Measurements from ENCODE around the gene PLLP. TPM values are rescaled to one million over a fixed set of nuclear protein-coding genes. Genes with fewer than 3 reads are reported as not detected.

The PLLP gene
- total RNA-seq, 1 experiment from 2014 or later = 3.1 TPM

DNA sequence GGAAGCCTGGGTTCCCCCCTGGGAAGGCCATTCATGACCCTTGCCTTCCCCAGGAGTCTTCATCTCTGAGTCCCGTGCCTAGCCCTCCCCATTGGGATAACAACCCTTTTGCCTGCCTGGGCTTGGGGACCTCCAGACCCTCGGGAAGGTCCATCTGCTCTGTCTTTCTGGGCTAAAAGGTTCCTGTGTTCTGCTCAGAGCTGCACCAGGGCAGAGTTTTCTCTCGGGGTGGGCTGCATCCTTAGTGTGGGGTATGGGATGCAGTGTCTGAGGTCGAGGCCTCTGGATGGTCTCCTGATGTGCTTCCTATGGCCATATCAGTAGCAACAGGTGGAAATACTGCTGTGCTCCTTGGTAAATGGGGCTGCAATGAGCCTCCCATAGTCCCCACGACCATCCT, 22.9 kb upstream of the PLLP start:
- ATAC-seq (no peak), DNase-seq (ENCODE audit: low read depth, low spot score) (no peak)
- Histone ChIP-seq H3K27me3 (ENCODE audit: insufficient read depth, low read length) (no peaks in the 10 kb centered on the region; the same call in 1 of the 2 replicates), H3K27ac (ENCODE audit: low read depth, low read length) (no peak overlapping the region), H3K4me1 (ENCODE audit: control insufficient read depth in 1 of 2, insufficient read depth in 2 of 2, low read length in 2 of 2) (peaks cover 0 to 7% of the 10 kb centered on the region in 2 experiments; a peak in 1 of 4 replicates), H4K20me1 (ENCODE audit: insufficient read depth) (no peaks in the 10 kb centered on the region), H3K36me3 (ENCODE audit: control insufficient read depth in 1 of 2, insufficient read depth in 2 of 2, low read length in 2 of 2) (no peaks in the 10 kb centered on the region), H3K9me2 (ENCODE audit: insufficient read depth) (no peaks in the 10 kb centered on the region), H3K9ac (ENCODE audit: low read length) (no peak overlapping the region), H3K4me3 (replicated peaks in 1 of 2; ENCODE audit: low read depth in 1 of 2, low read length in 2 of 2) (no peak overlapping the region), H3K9me3 (ENCODE audit: control insufficient read depth in 1 of 2, insufficient read depth in 1 of 2, low read depth in 1 of 2, low read length in 2 of 2) (no peaks in the 10 kb centered on the region), H3K79me2 (ENCODE audit: insufficient read depth, low read length) (no peaks in the 10 kb centered on the region), H3K4me2 (ENCODE audit: low read length) (no peak overlapping the region), H2AFZ (ENCODE audit: low read depth, low read length, poor library complexity, severe bottlenecking) (no peak overlapping the region)
- intact Hi-C loops (cut with micrococcal nuclease) = no loop called here
- CTCF ChIA-PET = no interaction called here
- POLR2A ChIA-PET = no interaction called here
- TF ChIP-seq, protein P1, sequence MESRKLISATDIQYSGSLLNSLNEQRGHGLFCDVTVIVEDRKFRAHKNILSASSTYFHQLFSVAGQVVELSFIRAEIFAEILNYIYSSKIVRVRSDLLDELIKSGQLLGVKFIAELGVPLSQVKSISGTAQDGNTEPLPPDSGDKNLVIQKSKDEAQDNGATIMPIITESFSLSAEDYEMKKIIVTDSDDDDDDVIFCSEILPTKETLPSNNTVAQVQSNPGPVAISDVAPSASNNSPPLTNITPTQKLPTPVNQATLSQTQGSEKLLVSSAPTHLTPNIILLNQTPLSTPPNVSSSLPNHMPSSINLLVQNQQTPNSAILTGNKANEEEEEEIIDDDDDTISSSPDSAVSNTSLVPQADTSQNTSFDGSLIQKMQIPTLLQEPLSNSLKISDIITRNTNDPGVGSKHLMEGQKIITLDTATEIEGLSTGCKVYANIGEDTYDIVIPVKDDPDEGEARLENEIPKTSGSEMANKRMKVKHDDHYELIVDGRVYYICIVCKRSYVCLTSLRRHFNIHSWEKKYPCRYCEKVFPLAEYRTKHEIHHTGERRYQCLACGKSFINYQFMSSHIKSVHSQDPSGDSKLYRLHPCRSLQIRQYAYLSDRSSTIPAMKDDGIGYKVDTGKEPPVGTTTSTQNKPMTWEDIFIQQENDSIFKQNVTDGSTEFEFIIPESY (IDR thresholded peaks at IDR 0.05; ENCODE audit: extremely low read depth, insufficient replicate concordance, low read length) = no peak
- TF ChIP-seq CBX3 (IDR thresholded peaks at IDR 0.05; ENCODE audit: low read depth) = no peak
- no peak for TF ChIP-seq EGR1 (IDR thresholded peaks at IDR 0.05; ENCODE audit: low read depth)
- TF ChIP-seq JUND (IDR thresholded peaks at IDR 0.05) = no peak
- TF ChIP-seq, protein P2, sequence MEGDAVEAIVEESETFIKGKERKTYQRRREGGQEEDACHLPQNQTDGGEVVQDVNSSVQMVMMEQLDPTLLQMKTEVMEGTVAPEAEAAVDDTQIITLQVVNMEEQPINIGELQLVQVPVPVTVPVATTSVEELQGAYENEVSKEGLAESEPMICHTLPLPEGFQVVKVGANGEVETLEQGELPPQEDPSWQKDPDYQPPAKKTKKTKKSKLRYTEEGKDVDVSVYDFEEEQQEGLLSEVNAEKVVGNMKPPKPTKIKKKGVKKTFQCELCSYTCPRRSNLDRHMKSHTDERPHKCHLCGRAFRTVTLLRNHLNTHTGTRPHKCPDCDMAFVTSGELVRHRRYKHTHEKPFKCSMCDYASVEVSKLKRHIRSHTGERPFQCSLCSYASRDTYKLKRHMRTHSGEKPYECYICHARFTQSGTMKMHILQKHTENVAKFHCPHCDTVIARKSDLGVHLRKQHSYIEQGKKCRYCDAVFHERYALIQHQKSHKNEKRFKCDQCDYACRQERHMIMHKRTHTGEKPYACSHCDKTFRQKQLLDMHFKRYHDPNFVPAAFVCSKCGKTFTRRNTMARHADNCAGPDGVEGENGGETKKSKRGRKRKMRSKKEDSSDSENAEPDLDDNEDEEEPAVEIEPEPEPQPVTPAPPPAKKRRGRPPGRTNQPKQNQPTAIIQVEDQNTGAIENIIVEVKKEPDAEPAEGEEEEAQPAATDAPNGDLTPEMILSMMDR (IDR thresholded peaks at IDR 0.05 in 2 of 3, conservative IDR thresholded peaks at IDR 0.05 in 1 of 3; ENCODE audit: borderline replicate concordance in 1 of 3, insufficient read depth in 1 of 3, low read depth in 2 of 3, low read length in 2 of 3) = no peak
- TF ChIP-seq POLR2A (IDR thresholded peaks at IDR 0.05; ENCODE audit: borderline replicate concordance, extremely low read depth, insufficient read depth, insufficient read length) = no peak
- TF ChIP-seq YY1 (IDR thresholded peaks at IDR 0.05; ENCODE audit: extremely low read depth, insufficient replicate concordance, low read depth, low read length) = no peak
- TF ChIP-seq, protein P3, sequence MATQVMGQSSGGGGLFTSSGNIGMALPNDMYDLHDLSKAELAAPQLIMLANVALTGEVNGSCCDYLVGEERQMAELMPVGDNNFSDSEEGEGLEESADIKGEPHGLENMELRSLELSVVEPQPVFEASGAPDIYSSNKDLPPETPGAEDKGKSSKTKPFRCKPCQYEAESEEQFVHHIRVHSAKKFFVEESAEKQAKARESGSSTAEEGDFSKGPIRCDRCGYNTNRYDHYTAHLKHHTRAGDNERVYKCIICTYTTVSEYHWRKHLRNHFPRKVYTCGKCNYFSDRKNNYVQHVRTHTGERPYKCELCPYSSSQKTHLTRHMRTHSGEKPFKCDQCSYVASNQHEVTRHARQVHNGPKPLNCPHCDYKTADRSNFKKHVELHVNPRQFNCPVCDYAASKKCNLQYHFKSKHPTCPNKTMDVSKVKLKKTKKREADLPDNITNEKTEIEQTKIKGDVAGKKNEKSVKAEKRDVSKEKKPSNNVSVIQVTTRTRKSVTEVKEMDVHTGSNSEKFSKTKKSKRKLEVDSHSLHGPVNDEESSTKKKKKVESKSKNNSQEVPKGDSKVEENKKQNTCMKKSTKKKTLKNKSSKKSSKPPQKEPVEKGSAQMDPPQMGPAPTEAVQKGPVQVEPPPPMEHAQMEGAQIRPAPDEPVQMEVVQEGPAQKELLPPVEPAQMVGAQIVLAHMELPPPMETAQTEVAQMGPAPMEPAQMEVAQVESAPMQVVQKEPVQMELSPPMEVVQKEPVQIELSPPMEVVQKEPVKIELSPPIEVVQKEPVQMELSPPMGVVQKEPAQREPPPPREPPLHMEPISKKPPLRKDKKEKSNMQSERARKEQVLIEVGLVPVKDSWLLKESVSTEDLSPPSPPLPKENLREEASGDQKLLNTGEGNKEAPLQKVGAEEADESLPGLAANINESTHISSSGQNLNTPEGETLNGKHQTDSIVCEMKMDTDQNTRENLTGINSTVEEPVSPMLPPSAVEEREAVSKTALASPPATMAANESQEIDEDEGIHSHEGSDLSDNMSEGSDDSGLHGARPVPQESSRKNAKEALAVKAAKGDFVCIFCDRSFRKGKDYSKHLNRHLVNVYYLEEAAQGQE (IDR thresholded peaks at IDR 0.05; ENCODE audit: low read depth) = no peak
- TF ChIP-seq FOSL1 (IDR thresholded peaks at IDR 0.05; ENCODE audit: low read depth) = no peak
- no peak for TF ChIP-seq ZFX (IDR thresholded peaks at IDR 0.05)
- TF ChIP-seq TCF7L2 (IDR thresholded peaks at IDR 0.05; ENCODE audit: borderline replicate concordance, extremely low read depth, insufficient read depth, insufficient read length) = no peak
- TF ChIP-seq ATF3 (IDR thresholded peaks at IDR 0.05) = no peak
- no peak for TF ChIP-seq SRF (IDR thresholded peaks at IDR 0.05; ENCODE audit: low read depth)
- TF ChIP-seq POLR2AphosphoS5 (IDR thresholded peaks at IDR 0.05; ENCODE audit: low read depth, low read length) = no peak
- TF ChIP-seq ELF1 (IDR thresholded peaks at IDR 0.05; ENCODE audit: borderline replicate concordance, low read depth) = no peak
- no peak for TF ChIP-seq SIN3A (IDR thresholded peaks at IDR 0.05; ENCODE audit: low read depth)
- no peak for TF ChIP-seq RAD21 (IDR thresholded peaks at IDR 0.05; ENCODE audit: low read depth)
- RAD21 ChIA-PET (ENCODE audit: low non-redundant PET in 1 of 2, low total read pairs in 2 of 2, uncharacterized antibody in 2 of 2, unreplicated experiment in 2 of 2) = no interaction called here
- BruUV-seq (replicated peaks) = no TSS peak
